ENCODE measurements around the gene CP. TPM values are rescaled to one million over a fixed set of nuclear protein-coding genes. Genes with fewer than 3 reads are reported as not detected.

CP gene
- total and polyA plus RNA-seq, 2 donors (not counting 1 experiment from before 2014, with no cell fraction given) = not detected

DNA sequence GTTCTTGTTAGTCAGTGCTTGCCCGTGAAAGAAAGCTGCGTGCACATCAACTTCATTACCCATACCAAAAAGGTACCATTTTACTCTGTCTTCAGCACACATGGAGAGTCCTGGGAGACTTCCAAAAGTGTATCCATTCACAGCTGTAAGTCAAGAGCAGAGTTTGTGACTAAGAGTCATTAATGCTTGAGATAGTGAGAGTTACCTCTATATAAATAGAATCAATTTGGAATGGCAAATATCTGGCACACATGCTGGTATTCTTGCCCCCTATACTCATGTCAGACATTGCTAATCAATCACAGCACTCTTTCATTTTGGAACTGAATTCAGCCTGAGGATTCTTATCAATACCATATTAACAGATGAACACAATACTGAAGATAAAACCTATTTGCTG, 14.2 kb downstream of the CP start:
- Mint-ChIP-seq H3K27me3 (no peaks in the 10 kb centered on the region), H3K9me3 (ENCODE audit: insufficient read depth) (no peaks in the 10 kb centered on the region), H3K27ac (no peak overlapping the region), H3K4me3 (no peak overlapping the region), H3K4me1 (peaks cover 17% of the 10 kb centered on the region)
- TF ChIP-seq EZH2 (IDR thresholded peaks at IDR 0.05; ENCODE audit: borderline replicate concordance, insufficient read depth, low read depth, low read length, poor library complexity, severe bottlenecking) = no peak
- TF ChIP-seq, protein P1, sequence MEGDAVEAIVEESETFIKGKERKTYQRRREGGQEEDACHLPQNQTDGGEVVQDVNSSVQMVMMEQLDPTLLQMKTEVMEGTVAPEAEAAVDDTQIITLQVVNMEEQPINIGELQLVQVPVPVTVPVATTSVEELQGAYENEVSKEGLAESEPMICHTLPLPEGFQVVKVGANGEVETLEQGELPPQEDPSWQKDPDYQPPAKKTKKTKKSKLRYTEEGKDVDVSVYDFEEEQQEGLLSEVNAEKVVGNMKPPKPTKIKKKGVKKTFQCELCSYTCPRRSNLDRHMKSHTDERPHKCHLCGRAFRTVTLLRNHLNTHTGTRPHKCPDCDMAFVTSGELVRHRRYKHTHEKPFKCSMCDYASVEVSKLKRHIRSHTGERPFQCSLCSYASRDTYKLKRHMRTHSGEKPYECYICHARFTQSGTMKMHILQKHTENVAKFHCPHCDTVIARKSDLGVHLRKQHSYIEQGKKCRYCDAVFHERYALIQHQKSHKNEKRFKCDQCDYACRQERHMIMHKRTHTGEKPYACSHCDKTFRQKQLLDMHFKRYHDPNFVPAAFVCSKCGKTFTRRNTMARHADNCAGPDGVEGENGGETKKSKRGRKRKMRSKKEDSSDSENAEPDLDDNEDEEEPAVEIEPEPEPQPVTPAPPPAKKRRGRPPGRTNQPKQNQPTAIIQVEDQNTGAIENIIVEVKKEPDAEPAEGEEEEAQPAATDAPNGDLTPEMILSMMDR (IDR thresholded peaks at IDR 0.05) = no peak
- peaks cover 16 to 17% of the 10 kb centered on the region in 2 donors for H3K4me1 ChIP-seq (ENCODE audit: control insufficient read depth in 2 of 2, insufficient read depth in 2 of 2, low read length in 2 of 2)
- no peak overlapping the region for H3K27ac ChIP-seq (ENCODE audit: low read length in 2 of 2)
- ChIA-PET CTCF (interaction anchor here (1.7 kb wide), 1 partner anchor 68 kb away, joined by 5 read pairs; no protein-coding TSS in a partner anchor), POLR2A (no interaction called here)
- intact Hi-C loops (cut with micrococcal nuclease) = no loop called here
- WGBS (ENCODE audit: insufficient coverage) = 100% methylated on average over 2 of the region's 2 CpGs
- H3K9me3 ChIP-seq (ENCODE audit: control extremely low read depth in 1 of 3, control insufficient read depth in 2 of 3, insufficient read depth in 1 of 3, low read length in 2 of 3) = no peaks in the 10 kb centered on the region
- H4K20me1 ChIP-seq (ENCODE audit: control insufficient read depth, insufficient read depth, low read length, poor library complexity, severe bottlenecking) = no peaks in the 10 kb centered on the region
- H3K36me3 ChIP-seq (replicated peaks in 1 of 2; ENCODE audit: control extremely low read depth in 1 of 2, control insufficient read depth in 1 of 2, extremely low read depth in 1 of 2, insufficient read depth in 2 of 2, low read length in 1 of 2) = no peaks in the 10 kb centered on the region
- no peaks in the 10 kb centered on the region for H3K79me2 ChIP-seq (ENCODE audit: control insufficient read depth, insufficient read depth, low read length)
- no peak overlapping the region for H3K9ac ChIP-seq (ENCODE audit: low read length)
- DNase-seq (no peak), ATAC-seq (ENCODE audit: low read depth) (no peak)
- H3K4me2 ChIP-seq (replicated peaks; ENCODE audit: low read depth, low read length, poor library complexity, severe bottlenecking) = no peak overlapping the region
- H3K27me3 ChIP-seq (replicated peaks in 1 of 4; ENCODE audit: control extremely low read depth in 1 of 4, control insufficient read depth in 3 of 4, insufficient read depth in 4 of 4, low read length in 3 of 4) = no peaks in the 10 kb centered on the region
- H3K4me3 ChIP-seq (ENCODE audit: control extremely low read depth in 1 of 5, extremely low read depth in 1 of 5, insufficient read depth in 1 of 5, low read depth in 2 of 5, low read length in 4 of 5) = no peak overlapping the region
- H2AFZ ChIP-seq (ENCODE audit: insufficient read depth, low read depth, low read length, poor library complexity, severe bottlenecking) = no peak overlapping the region

DNA sequence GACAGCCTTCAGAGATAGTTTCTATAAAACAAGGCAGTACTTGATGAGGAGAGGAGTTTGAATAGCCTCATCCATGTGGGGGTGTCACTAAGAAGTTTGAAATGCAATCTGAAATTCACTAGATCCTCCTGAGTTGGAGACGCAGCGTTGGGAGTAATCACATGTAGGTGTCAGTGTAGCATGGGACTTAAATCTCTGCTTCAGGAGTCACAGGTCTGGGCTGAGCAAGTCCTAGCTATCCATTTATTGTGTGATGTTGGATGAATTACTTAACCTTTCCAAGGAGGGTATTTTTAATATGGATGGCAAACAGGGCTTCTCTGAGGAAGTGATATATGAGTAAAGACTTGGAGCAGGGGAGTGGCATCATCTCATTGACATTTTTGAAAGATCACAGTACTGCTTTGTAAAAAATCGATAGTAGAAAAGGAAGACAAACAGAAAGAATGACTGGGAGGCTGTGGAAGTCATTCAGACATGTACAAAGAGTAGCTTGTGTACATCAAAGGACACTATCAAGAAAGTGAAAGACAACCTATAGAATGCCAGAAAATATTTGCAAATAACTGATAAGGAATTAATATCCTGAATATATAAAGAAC, 17.1 kb downstream of the CP start:
- Histone ChIP-seq H3K27ac (ENCODE audit: low read length in 2 of 2) (no peak overlapping the region), H3K9me3 (ENCODE audit: control extremely low read depth in 1 of 3, control insufficient read depth in 2 of 3, insufficient read depth in 1 of 3, low read length in 2 of 3) (no peaks in the 10 kb centered on the region), H3K4me1 (ENCODE audit: control insufficient read depth in 2 of 2, insufficient read depth in 2 of 2, low read length in 2 of 2) (peaks cover 16 to 17% of the 10 kb centered on the region in 2 donors), H3K27me3 (replicated peaks in 1 of 4; ENCODE audit: control extremely low read depth in 1 of 4, control insufficient read depth in 3 of 4, insufficient read depth in 4 of 4, low read length in 3 of 4) (no peaks in the 10 kb centered on the region), H3K79me2 (ENCODE audit: control insufficient read depth, insufficient read depth, low read length) (no peaks in the 10 kb centered on the region), H3K4me2 (replicated peaks; ENCODE audit: low read depth, low read length, poor library complexity, severe bottlenecking) (peak overlapping the region; percentile 49), H3K36me3 (replicated peaks in 1 of 2; ENCODE audit: control extremely low read depth in 1 of 2, control insufficient read depth in 1 of 2, extremely low read depth in 1 of 2, insufficient read depth in 2 of 2, low read length in 1 of 2) (no peaks in the 10 kb centered on the region), H4K20me1 (ENCODE audit: control insufficient read depth, insufficient read depth, low read length, poor library complexity, severe bottlenecking) (no peaks in the 10 kb centered on the region), H2AFZ (ENCODE audit: insufficient read depth, low read depth, low read length, poor library complexity, severe bottlenecking) (peak overlapping the region; percentile 56), H3K9ac (ENCODE audit: low read length) (no peak overlapping the region), H3K4me3 (ENCODE audit: control extremely low read depth in 1 of 5, extremely low read depth in 1 of 5, insufficient read depth in 1 of 5, low read depth in 2 of 5, low read length in 4 of 5) (no peak overlapping the region)
- no peak for DNase-seq
- 100% methylated on average over 2 of the region's 3 CpGs for WGBS (ENCODE audit: insufficient coverage)
- no peak for ATAC-seq (ENCODE audit: low read depth)
- ChIA-PET CTCF (interaction anchor here (1.5 kb wide), 1 partner anchor 71 kb away, joined by 4 read pairs; no protein-coding TSS in a partner anchor), POLR2A (no interaction called here)
- peaks cover 21% of the 10 kb centered on the region for H3K4me1 Mint-ChIP-seq
- H3K9me3 Mint-ChIP-seq (ENCODE audit: insufficient read depth) = no peaks in the 10 kb centered on the region
- intact Hi-C loops (cut with micrococcal nuclease) = loop anchor here (2.0 kb wide), 1 partner anchor 38 kb away; no protein-coding TSS in a partner anchor
- H3K27me3 Mint-ChIP-seq = no peaks in the 10 kb centered on the region
- H3K27ac Mint-ChIP-seq = no peak overlapping the region
- TF ChIP-seq, protein P1 (IDR thresholded peaks at IDR 0.05) = no peak
- no peak overlapping the region for H3K4me3 Mint-ChIP-seq

Data from B cell (primary cell).